LNCaP clone FGC (cell line): ENCODE results near the gene FMO1.
"Not testable (repeated sequence)": the region's sequence is repeated elsewhere in the genome, so short reads cannot be mapped to it uniquely, and the experiment has no call there.

Experiments used
- DNase-seq: peaks from one replicate; pipeline ENCODE4 v3.0.0-alpha.2; 2011; ENCODE audit warnings: low read depth
- H3K4me3 ChIP-seq: 2 replicates; pipeline ENCODE4 v1.5.1; 2011; ENCODE audit warnings: mild to moderate bottlenecking, low read depth, low read length, control low read depth
- CTCF ChIP-seq: IDR thresholded peaks from 2 replicates; pipeline ENCODE4 v1.5.1; 2012; ENCODE audit warnings: mild to moderate bottlenecking; ENCODE audit not compliant: control insufficient read depth, insufficient read depth; ENCODE audit errors: extremely low read depth

The FMO1 gene

DNA sequence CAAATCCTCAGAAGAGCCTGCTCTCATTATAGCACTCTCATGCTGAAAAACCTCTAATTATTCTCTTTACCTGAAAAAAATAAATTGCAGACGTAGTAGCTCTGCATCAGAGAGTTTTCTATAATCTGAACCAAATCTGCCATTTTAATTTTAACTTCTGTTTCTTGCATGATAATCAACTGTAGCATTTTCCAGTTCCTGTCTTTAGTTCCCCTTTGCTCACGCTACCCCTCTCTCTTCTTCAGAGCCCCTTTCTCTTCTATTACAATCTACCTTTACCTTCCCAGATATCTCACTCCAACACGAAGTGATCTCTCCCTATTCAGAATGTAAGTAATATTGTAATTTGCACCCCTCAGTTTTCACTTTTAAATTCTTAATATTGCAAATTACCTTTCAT is 31.4 kb downstream of the FMO1 start:
- no peak for TF ChIP-seq CTCF
- DNase-seq = no peak
- H3K4me3 ChIP-seq = no peak overlapping the region

GRCh38 chr1:171280599-171280998 is 32.3 kb downstream of the FMO1 start:
- no peak for DNase-seq
- no peak overlapping the region for H3K4me3 ChIP-seq
- TF ChIP-seq CTCF = no peak

GRCh38 chr1:171286032-171286705 is 37.9 kb downstream of the FMO1 start:
- DNase-seq = no peak
- TF ChIP-seq CTCF = no peak
- no peak overlapping the region for H3K4me3 ChIP-seq

GRCh38 chr1:171290621-171291020 is 42.3 kb downstream of the FMO1 start:
- no peak for TF ChIP-seq CTCF
- H3K4me3 ChIP-seq = no peak overlapping the region
- DNase-seq = no peak

- TF ChIP-seq CTCF = no peak
- no peak overlapping the region for H3K4me3 ChIP-seq
- DNase-seq = no peak
Observed at GRCh38 chr1:171292799-171293198, 44.5 kb downstream of the FMO1 start.

GRCh38 chr1:171295383-171295782 is 47.1 kb downstream of the FMO1 start:
- not testable (repeated sequence) for H3K4me3 ChIP-seq, DNase-seq

DNA sequence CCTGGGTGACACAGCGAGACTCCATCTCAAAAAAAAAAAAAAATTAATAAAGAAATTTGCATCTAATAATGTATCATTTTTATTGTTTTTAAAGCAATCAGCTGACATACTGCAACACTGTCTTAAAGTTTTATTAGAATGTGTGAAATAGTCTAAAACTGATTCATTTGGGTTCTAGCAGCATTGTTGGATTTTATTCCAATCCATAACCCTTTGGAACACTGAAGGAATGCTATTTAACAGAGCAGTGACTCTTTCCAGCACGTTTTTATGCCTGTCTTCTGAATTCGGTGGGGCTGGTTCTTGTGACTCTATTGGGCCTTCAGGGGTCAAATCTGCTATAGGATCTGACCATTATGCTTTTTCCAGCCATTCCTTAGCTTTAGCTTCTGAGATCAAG is 47.5 kb downstream of the FMO1 start:
- TF ChIP-seq CTCF = no peak
- no peak for DNase-seq
- H3K4me3 ChIP-seq = no peak overlapping the region
